ENCODE data around the gene ATF6B.

- no peak for TF ChIP-seq YY1 (IDR thresholded peaks at IDR 0.05; ENCODE audit: insufficient read depth, insufficient replicate concordance, low read depth, low read length)
- no peak for TF ChIP-seq CREM (IDR thresholded peaks at IDR 0.05)
- TF ChIP-seq CREM (CRISPR knock-in tag; IDR thresholded peaks at IDR 0.05) = no peak
- TF ChIP-seq EHMT2 (IDR thresholded peaks at IDR 0.05; ENCODE audit: borderline replicate concordance, low read depth, low read length) = no peak
- TF ChIP-seq MAZ (IDR thresholded peaks at IDR 0.05; ENCODE audit: borderline replicate concordance, low read depth, low read length) = no peak
- no peak for TF ChIP-seq MAZ (CRISPR knock-in tag; IDR thresholded peaks at IDR 0.05; ENCODE audit: low read depth)
- TF ChIP-seq RFX5 (IDR thresholded peaks at IDR 0.05; ENCODE audit: low read depth, low read length) = no peak
- no peak for TF ChIP-seq FOXP1 (IDR thresholded peaks at IDR 0.05)
- no peak for TF ChIP-seq FOXP1 (CRISPR knock-in tag; IDR thresholded peaks at IDR 0.05)
These were observed 52.3 kb downstream of the ATF6B start for GRCh38 chr6:32075781-32076180.

All from HepG2 (cell line).